GM06990 (cell line): ENCODE data around the gene ACOT8.

Experiments
- DNase-seq: peaks from one replicate; pipeline ENCODE4 v3.0.0-alpha.2; 2011; ENCODE audit not compliant: insufficient read length; ENCODE audit errors: extremely low read depth
- H3K27me3 ChIP-seq: replicated peaks from 2 replicates; pipeline ENCODE4 v1.6.0; 2011; ENCODE audit warnings: low read length; ENCODE audit not compliant: control insufficient read depth, insufficient read depth
- H3K36me3 ChIP-seq: 2 replicates; pipeline ENCODE4 v1.5.1; 2011; ENCODE audit warnings: low read length; ENCODE audit not compliant: control insufficient read depth, insufficient read depth
- H3K4me3 ChIP-seq: replicated peaks from 2 replicates; pipeline ENCODE4 v1.5.1; 2011; ENCODE audit warnings: low read depth, mild to moderate bottlenecking, control low read depth, low read length
- TF ChIP-seq, protein P1 (sequence below): IDR thresholded peaks from 2 replicates; pipeline ENCODE4 v1.5.1; 2011; ENCODE audit warnings: low read length, control low read depth, mild to moderate bottlenecking, inconsistent platforms; ENCODE audit not compliant: insufficient read depth, poor library complexity, severe bottlenecking

ACOT8 gene

GRCh38 chr20:45890077-45890984 is 33.1 kb upstream of the ACOT8 start:
- TF ChIP-seq, protein P1, sequence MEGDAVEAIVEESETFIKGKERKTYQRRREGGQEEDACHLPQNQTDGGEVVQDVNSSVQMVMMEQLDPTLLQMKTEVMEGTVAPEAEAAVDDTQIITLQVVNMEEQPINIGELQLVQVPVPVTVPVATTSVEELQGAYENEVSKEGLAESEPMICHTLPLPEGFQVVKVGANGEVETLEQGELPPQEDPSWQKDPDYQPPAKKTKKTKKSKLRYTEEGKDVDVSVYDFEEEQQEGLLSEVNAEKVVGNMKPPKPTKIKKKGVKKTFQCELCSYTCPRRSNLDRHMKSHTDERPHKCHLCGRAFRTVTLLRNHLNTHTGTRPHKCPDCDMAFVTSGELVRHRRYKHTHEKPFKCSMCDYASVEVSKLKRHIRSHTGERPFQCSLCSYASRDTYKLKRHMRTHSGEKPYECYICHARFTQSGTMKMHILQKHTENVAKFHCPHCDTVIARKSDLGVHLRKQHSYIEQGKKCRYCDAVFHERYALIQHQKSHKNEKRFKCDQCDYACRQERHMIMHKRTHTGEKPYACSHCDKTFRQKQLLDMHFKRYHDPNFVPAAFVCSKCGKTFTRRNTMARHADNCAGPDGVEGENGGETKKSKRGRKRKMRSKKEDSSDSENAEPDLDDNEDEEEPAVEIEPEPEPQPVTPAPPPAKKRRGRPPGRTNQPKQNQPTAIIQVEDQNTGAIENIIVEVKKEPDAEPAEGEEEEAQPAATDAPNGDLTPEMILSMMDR: peak; percentile 41
- H3K36me3 ChIP-seq: peaks cover 18% of the 10 kb centered on the region
- peak; percentile 65 for DNase-seq

GRCh38 chr20:45888681-45889080 is 31.5 kb upstream of the ACOT8 start:
- Histone ChIP-seq H3K4me3 (no peak overlapping the region), H3K36me3 (peaks cover 11% of the 10 kb centered on the region), H3K27me3 (no peaks in the 10 kb centered on the region)
- TF ChIP-seq, protein P1: no peak
- no peak for DNase-seq

More at GRCh38 chr20:45890077-45890984, 33.1 kb upstream of the ACOT8 start:
- no peaks in the 10 kb centered on the region for H3K27me3 ChIP-seq
- H3K4me3 ChIP-seq: peak overlapping the region; percentile 80

- TF ChIP-seq, protein P1: no peak
- Histone ChIP-seq H3K36me3 (peaks cover 18% of the 10 kb centered on the region), H3K27me3 (no peaks in the 10 kb centered on the region), H3K4me3 (no peak within 1 kb of the TSS)
- no peak for DNase-seq
Measured at GRCh38 chr20:45887346-45887715, 30.1 kb upstream of the ACOT8 start, which contains the start of gene SPATA25. SPATA25 (minus strand) TSS chr20:45887622; CDS start chr20:45887590, 32 bp downstream.

DNA sequence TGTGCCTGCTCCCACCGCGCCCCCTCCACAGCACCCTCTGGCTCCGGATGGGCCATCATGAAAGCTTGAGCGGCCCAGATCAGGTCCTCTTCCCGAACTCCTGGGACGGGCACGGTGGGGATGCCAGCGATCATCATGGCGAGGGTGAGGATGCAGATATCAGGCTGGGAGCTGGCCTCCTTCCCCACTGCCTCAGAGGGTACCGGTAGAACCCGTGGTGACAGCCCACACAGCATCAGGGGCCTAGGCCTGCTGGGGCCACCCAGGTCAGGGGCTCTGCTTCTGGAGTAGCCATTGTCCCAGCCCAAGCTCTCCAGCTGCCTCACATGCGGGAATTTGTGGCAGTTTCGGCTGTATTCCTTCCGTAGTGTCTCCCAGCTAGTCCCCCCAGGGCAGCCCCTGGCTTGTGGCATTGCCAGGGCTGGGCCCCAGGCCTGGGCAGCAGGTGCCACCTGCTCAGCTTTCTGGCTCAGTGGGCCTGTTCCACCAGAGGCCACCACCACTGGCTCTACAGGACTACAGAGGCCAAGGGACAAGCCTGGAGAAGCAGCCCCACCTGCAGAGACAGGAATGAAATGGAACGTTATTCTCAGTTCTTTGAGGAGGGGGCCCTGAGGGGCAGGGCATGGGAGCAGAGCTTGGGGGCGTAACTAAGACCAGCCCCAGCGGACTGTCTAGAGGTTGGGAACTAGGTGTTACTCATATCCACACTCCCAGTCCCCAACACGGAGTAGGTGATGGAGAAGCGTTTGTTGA is 29.6 kb upstream of the ACOT8 start:
- H3K36me3 ChIP-seq: peaks cover 18% of the 10 kb centered on the region
- TF ChIP-seq, protein P1: no peak
- no peaks in the 10 kb centered on the region for H3K27me3 ChIP-seq
- no peak overlapping the region for H3K4me3 ChIP-seq
- no peak for DNase-seq

GRCh38 chr20:45883100-45883469 is 25.9 kb upstream of the ACOT8 start:
- Histone ChIP-seq H3K4me3 (no peak overlapping the region), H3K27me3 (no peaks in the 10 kb centered on the region), H3K36me3 (peaks cover 21% of the 10 kb centered on the region)
- DNase-seq: no peak
- TF ChIP-seq, protein P1: no peak
